ENCODE measurements around the gene EFNA2.

- no peak for TF ChIP-seq EP300 (IDR thresholded peaks at IDR 0.05)
- no peak for TF ChIP-seq CTCF (IDR thresholded peaks at IDR 0.05)
- TF ChIP-seq POLR2AphosphoS5 (IDR thresholded peaks at IDR 0.05), result no peak
- TF ChIP-seq POLR2A (IDR thresholded peaks at IDR 0.05), result no peak
These were observed 4.6 kb downstream of the EFNA2 start for GRCh38 chr19:1290196-1290702.

Measured in stomach (tissue), 4 donors.